PC-9 (cell line): ENCODE data around the gene MACROD2.

ENCODE experiments used
- EZH2 ChIP-seq: fragments of 200-600 bp; sonication (generic); IDR thresholded peaks from 2 replicates; pipeline ENCODE4 v1.8.0; 2017; ENCODE audit warnings: antibody characterized with exemption, low read depth
- TF ChIP-seq, protein P1 (sequence below): fragments of 200-600 bp; sonication (generic); conservative IDR thresholded peaks from 2 replicates; pipeline ENCODE4 v1.6.1; 2017; ENCODE audit warnings: mixed run types, antibody characterized with exemption, mild to moderate bottlenecking, moderate library complexity

DNA sequence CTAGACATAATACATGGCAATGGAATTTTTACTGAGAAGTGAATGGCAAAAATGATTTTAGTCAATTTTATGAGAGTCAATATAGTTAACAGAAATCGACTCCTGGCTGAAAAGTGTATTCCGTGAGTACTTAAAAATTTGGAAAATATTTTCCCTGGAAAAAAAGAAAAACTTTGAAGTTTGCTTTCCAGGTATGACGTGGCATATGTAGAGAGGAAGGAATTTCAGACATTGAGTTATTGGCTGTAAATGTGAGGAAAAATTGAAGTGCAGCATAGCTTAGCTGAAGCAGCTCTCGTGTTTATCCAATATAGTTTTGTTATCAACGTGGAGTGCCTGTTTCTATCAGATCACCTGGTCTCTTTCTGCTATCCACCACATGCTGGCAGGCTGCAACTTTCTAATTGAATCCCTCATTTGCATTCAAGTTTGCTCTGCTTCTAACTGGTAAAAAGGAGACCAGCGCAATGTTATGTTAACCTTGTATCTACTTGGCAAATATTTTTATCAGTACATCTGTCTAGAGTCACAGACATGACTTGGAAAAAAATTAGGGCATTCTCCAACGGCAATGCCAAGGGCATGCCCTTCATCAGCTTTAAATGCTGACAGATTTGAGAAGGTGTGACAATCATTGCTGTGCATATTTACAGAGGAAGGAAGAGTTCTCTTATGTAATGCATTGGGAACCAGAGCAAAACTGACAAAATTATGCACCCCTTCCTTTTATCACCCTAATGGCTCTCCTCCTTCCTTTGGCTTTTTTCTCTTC lies 1444.9 kb downstream of the MACROD2 start:
- TF ChIP-seq, protein P1, sequence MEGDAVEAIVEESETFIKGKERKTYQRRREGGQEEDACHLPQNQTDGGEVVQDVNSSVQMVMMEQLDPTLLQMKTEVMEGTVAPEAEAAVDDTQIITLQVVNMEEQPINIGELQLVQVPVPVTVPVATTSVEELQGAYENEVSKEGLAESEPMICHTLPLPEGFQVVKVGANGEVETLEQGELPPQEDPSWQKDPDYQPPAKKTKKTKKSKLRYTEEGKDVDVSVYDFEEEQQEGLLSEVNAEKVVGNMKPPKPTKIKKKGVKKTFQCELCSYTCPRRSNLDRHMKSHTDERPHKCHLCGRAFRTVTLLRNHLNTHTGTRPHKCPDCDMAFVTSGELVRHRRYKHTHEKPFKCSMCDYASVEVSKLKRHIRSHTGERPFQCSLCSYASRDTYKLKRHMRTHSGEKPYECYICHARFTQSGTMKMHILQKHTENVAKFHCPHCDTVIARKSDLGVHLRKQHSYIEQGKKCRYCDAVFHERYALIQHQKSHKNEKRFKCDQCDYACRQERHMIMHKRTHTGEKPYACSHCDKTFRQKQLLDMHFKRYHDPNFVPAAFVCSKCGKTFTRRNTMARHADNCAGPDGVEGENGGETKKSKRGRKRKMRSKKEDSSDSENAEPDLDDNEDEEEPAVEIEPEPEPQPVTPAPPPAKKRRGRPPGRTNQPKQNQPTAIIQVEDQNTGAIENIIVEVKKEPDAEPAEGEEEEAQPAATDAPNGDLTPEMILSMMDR = no peak
- TF ChIP-seq EZH2 = no peak
